Mesothelial cell of epicardium (in vitro differentiated cells): ENCODE measurements around the gene CCDC197. TPM values are rescaled to one million over a fixed set of nuclear protein-coding genes. Genes with fewer than 3 reads are reported as not detected.

ENCODE experiments used
- DNase-seq, 2 experiments: peaks; one replicate each; pipeline ENCODE4 v3.0.0; 2021; ENCODE audit warnings: low spot score in 2 of 2; ENCODE audit not compliant: unreplicated experiment in 2 of 2
- H3K27ac Mint-ChIP-seq: 2 replicates; pipeline ENCODE4 v1.8.0; 2021; ENCODE audit warnings: mixed read lengths
- H3K27me3 Mint-ChIP-seq: 2 replicates; pipeline ENCODE4 v1.8.0; 2021; ENCODE audit warnings: low read depth, mixed read lengths
- H3K36me3 Mint-ChIP-seq: 2 replicates; pipeline ENCODE4 v1.8.0; 2021; ENCODE audit warnings: mixed read lengths
- H3K4me1 Mint-ChIP-seq: 2 replicates; pipeline ENCODE4 v1.8.0; 2021; ENCODE audit warnings: mixed read lengths
- H3K4me3 Mint-ChIP-seq: 2 replicates; pipeline ENCODE4 v1.8.0; 2021; ENCODE audit warnings: mild to moderate bottlenecking, moderate library complexity, mixed read lengths
- H3K9me3 Mint-ChIP-seq: 2 replicates; pipeline ENCODE4 v1.8.0; 2021; ENCODE audit warnings: mixed read lengths
- CTCF ChIP-seq: fragments of 200-600 bp; sonication (generic); IDR thresholded peaks from one replicate; pipeline ENCODE4 v1.5.0; 2021; ENCODE audit warnings: antibody characterized with exemption; ENCODE audit not compliant: unreplicated experiment
- total RNA-seq: library from RNA; stranded (reverse); gene quantifications from 3 replicates; pipeline ENCODE4 v1.2.1, GENCODE V29; 2021

Gene CCDC197
- total RNA-seq, 1 donor from 2014 or later = not detected

- H3K4me3 Mint-ChIP-seq = peak overlapping the region; percentile 75
- H3K9me3 Mint-ChIP-seq = no peaks in the 10 kb centered on the region
- H3K27me3 Mint-ChIP-seq = no peaks in the 10 kb centered on the region
- H3K4me1 Mint-ChIP-seq = peaks cover 3% of the 10 kb centered on the region
- no peak for DNase-seq
- no peak for TF ChIP-seq CTCF
- no peaks in the 10 kb centered on the region for H3K36me3 Mint-ChIP-seq
- peak overlapping the region; percentile 66 for H3K27ac Mint-ChIP-seq
These were observed 28.6 kb downstream of the CCDC197 start for GRCh38 chr14:94025720-94026119.

- peak within 1 kb of the TSS; percentile 75 for H3K4me3 Mint-ChIP-seq
- no peak for TF ChIP-seq CTCF
- DNase-seq = peak; percentile 86 to 97
- peaks cover 3% of the 10 kb centered on the region for H3K4me1 Mint-ChIP-seq
- H3K27me3 Mint-ChIP-seq = no peaks in the 10 kb centered on the region
- H3K9me3 Mint-ChIP-seq = no peaks in the 10 kb centered on the region
- peak within 1 kb of the TSS; percentile 66 for H3K27ac Mint-ChIP-seq
- H3K36me3 Mint-ChIP-seq = no peaks in the 10 kb centered on the region
These were observed 29.2 kb downstream of the CCDC197 start, which contains the start of gene OTUB2 for GRCh38 chr14:94026173-94026888. TSS of gene OTUB2 (plus strand) at chr14:94026340. CDS start at chr14:94026538, 198 bp downstream.

- no peak for TF ChIP-seq CTCF
- DNase-seq = no peak
- Mint-ChIP-seq H3K4me3 (peak overlapping the region; percentile 67), H3K27ac (no peak overlapping the region), H3K36me3 (no peaks in the 10 kb centered on the region), H3K4me1 (peaks cover 3% of the 10 kb centered on the region), H3K9me3 (no peaks in the 10 kb centered on the region), H3K27me3 (no peaks in the 10 kb centered on the region)
These were observed 29.9 kb downstream of the CCDC197 start for GRCh38 chr14:94026889-94027469.

- Mint-ChIP-seq H3K4me1 (peaks cover 3% of the 10 kb centered on the region), H3K36me3 (no peaks in the 10 kb centered on the region), H3K9me3 (no peaks in the 10 kb centered on the region), H3K4me3 (peak overlapping the region; percentile 67), H3K27ac (no peak overlapping the region), H3K27me3 (no peaks in the 10 kb centered on the region)
- no peak for DNase-seq
- no peak for TF ChIP-seq CTCF
These were observed 30.7 kb downstream of the CCDC197 start for GRCh38 chr14:94027566-94028449.

- no peaks in the 10 kb centered on the region for H3K36me3 Mint-ChIP-seq
- no peak for DNase-seq
These were observed 31.3 kb downstream of the CCDC197 start for GRCh38 chr14:94028450-94028826.

More at GRCh38 chr14:94028450-94028826, 31.3 kb downstream of the CCDC197 start:
- no peaks in the 10 kb centered on the region for H3K9me3 Mint-ChIP-seq
- H3K4me1 Mint-ChIP-seq = peaks cover 3% of the 10 kb centered on the region
- peak overlapping the region; percentile 57 for H3K4me3 Mint-ChIP-seq
- no peak overlapping the region for H3K27ac Mint-ChIP-seq
- H3K27me3 Mint-ChIP-seq = no peaks in the 10 kb centered on the region
- TF ChIP-seq CTCF = no peak
